Gastroesophageal sphincter (tissue), 3 donors: ENCODE measurements around the gene NCKIPSD.

Experiments
- CTCF ChIP-seq, 4 experiments: fragments of 200-600 bp in 2 of 4; fragments of 450-650 bp in 2 of 4; sonication (generic) in 1 of 4; IDR thresholded peaks; one replicate each; pipeline ENCODE4 v1.5.1; 2017 to 2019; ENCODE audit warnings: antibody characterized with exemption in 4 of 4, mild to moderate bottlenecking in 2 of 4, moderate library complexity in 2 of 4
- EP300 ChIP-seq: sonication (generic); formaldehyde crosslinking; IDR thresholded peaks from one replicate; pipeline ENCODE4 v1.6.1; 2017; ENCODE audit warnings: antibody characterized with exemption, mild to moderate bottlenecking
- POLR2A ChIP-seq, 2 donors: fragments of 450-650 bp; IDR thresholded peaks; one replicate each; pipeline ENCODE4 v1.6.1; 2017; ENCODE audit warnings: antibody characterized with exemption in 2 of 2, mild to moderate bottlenecking in 2 of 2, moderate library complexity in 1 of 2

DNA sequence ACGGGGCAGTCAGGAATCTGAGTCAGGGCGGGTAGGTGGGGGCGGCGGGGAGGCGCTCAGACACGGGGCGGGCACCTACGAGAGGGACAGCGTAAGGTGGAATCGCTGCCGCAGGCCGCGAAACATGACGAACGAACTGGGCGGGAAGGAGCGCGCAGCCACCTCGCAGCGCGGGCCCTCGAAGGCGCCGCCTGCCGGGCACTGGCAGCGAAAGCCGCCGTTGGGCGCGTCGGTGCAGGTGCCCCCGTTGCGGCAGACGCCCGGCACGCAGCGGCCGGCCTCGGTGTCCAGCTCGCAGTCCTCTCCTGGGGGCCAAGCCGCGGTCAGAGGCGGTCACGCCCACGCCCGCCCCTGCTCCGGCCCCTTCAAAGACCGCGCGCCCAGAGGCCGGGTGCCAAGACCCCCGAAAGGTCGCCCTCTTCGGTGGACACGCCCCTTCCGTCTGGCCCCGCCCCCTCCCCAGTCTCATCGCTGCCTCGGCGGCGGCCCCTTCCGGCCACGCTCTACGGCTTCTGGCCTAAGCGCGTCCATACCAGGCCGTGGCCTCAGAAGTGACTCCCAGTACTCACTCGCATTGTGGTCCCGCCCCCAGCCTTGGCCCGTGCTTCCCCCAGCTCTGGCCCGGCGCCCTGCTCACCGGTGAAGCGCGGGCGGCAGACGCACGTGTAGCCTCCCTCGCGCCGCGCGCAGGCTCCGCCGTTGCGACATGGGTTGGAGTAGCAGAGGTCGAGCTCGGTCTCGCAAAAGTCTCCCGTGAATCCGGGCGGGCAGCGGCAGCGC, 29.5 kb downstream of the NCKIPSD start:
- TF ChIP-seq POLR2A (IDR thresholded peaks at IDR 0.05) (no peak), CTCF (IDR thresholded peaks at IDR 0.05) (peak in 3 of 4 experiments; percentile 76 to 87 (median 79)), EP300 (no peak)
